NOMO-1 (cell line): ENCODE data around the gene SPPL2A.
"Not testable (repeated sequence)": the region's sequence is repeated elsewhere in the genome, so short reads cannot be mapped to it uniquely, and the experiment has no call there.

ENCODE experiments used
- DNase-seq, 2 experiments: peaks; one replicate each; lab custom pipeline; 2025; ENCODE audit not compliant: unreplicated experiment in 2 of 2; lab: John Stamatoyannopoulos, UW

SPPL2A gene

DNA sequence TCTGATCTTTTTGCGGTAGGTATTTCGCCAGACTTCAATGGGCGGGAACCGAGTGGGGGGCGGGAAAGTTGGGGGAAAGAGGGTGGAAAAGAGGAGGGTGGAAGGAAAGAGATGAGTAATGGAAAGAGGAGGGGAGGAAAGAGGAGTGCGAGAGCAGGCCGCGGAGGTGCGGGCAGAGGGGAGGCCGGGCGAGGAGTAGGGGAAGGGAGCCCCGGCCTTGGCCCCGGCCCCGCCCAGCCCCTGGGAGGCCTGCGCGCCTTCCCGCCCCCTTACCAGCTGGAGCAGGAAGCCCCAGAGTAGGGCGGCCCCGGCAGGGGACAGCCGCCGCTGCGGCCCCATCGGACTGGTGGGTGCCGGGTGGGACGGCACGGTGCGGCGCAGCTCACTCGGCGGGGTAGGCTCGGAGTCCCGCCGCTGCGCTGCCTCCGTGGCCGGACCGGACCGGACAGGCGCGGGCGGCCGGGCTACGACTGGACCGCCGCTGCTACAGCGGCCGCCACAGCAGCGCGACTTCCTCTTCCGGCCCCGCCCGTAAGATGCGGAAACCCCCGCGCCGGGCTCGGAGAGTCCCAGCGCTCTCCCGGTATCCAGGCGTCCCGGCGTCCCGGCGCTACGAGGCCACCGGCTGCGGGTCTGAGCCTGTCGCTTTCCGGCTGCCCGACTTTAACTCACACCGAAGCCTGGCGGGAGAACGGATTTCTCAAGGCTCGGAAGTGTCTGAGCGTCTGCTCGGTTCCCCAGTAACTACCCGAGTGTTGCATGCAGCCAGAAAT is at the start of gene SPPL2A:
SPPL2A (minus strand) TSS at position 512 of the 773 bp plus-strand sequence; CDS start at position 339, 173 bp downstream.
- DNase-seq: peak; percentile 79 to 89

- no peak for DNase-seq
Measured at GRCh38 chr15:50814634-50815033, 49.1 kb upstream of the SPPL2A start.

- peak in 1 of 2 experiments; percentile 4 for DNase-seq
Measured at GRCh38 chr15:50813865-50814264, 48.4 kb upstream of the SPPL2A start.

- no peak for DNase-seq
Measured at GRCh38 chr15:50813089-50813488, 47.6 kb upstream of the SPPL2A start.

DNA sequence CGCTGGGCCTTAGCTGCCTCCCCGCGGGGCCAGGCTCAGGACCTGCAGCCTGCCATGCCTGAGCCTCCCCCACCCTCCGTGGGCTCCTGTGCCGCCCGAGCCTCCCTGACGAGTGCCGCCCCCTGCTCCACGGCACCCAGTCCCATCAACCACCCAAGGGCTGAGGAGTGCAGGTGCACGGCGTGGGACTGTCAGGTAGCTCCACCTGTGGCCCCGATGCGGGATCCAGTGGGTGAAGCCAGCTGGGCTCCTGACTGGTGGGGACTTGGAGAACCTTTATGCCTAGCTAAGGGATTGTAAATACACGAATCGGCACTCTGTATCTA is 46.6 kb upstream of the SPPL2A start:
- not testable (repeated sequence) for DNase-seq

DNA sequence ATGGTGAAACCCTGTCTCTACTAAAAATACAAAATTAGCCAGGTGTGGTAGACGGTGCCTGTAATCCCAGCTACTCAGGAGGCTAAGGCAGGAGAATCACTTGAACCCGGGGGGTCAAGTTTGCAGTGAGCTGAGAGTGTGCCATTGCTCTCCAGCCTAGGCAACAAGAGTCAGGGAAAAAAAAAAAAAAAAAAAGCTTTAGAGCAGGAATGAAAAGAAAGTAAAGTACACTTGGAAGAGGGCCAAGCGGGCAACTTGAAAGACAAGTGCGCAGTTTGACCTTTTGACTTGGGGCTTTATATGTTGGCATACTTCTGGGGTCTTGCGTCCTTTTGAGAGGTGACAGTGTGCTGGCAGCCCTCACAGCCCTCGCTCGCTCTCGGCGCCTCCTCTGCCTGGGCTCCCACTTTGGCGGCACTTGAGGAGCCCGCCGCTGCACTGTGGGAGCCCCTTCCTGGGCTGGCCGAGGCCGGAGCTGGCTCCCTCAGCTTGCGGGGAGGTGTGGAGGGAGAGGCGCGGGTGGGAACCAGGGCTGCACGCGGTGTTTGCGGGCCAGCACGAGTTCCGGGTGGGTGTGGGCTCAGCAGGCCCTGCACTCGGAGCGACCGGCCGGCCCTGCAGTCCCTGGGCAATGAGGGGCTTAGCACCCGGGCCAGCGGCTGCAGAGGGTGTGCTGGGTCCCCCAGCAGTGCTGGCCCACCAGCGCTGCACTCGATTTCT is 46.1 kb upstream of the SPPL2A start:
- not testable (repeated sequence) for DNase-seq

- no peak for DNase-seq
Measured at GRCh38 chr15:50810128-50810527, 44.6 kb upstream of the SPPL2A start.

DNA sequence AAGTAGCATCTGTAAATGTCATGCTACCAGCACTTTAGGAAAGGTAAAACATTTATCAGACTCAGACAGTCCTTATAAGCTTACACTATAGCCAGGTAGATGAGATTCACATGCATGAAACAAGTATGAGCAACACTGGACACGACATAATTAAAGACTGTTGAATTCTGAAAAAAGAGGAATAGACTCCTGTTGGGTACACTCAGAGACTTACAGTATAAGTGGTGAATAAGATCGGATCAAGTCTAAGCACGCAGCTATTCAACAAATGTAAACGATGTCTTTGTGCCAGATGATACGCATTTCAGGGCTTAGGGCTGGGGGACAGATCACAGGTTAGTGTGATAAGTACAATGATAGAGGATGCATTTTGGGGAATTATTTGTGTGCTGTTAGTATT is 43.2 kb upstream of the SPPL2A start:
- no peak for DNase-seq

DNA sequence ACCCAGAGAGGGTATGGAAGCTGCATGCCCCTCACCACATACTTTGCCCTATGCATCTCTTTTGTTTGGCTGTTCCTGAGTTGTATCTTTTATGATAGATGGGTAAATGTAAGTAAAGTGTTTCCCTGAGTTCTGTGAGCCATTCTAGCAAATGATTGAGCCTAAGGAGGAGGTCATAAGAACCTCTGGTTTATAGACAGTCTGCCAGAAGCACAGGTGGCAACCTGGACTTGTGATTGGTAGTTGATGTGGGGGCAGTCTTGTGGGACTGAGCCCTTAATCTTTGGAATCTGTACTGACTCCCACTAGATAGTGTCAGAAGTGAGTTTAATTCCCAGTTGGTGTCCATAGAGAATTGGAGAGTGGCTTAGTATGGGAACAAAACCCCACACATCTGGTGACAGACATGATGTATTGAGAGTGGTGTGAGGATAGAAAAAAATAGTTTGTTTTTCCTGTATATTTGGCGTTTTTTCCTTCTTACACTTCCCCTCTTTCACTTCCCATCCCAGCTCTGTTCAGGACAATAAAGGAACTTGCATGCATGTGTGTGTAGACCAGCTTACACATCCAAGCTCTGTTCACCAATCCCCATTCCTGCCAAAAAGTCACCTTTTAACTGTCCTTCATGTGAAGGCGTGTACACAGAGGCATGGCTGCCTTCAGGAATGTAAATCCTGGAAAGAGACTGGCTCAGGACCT is 38.1 kb upstream of the SPPL2A start:
- no peak for DNase-seq

DNA sequence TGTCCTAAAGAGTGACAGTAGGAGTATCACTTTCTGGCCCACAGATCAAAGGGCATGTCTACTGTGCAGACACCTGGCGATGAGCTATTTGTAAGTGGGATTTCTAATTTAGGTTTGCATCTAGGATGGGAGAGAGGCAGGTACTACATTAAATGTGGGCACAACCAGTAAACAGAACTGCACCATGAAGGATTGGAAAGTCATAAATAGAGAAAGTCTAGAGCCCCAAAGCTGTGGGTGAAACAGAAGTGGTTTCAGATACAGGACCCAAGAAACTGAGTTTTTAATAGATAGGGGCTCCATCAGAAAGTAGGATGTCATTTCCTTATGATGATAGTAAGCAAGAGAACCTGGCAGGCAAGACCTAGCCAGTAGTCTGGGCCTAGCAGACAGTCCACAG is 35.2 kb upstream of the SPPL2A start:
- no peak for DNase-seq

GRCh38 chr15:50798684-50799083 is 33.2 kb upstream of the SPPL2A start:
- DNase-seq: peak in 1 of 2 experiments; percentile 4

- DNase-seq: no peak
Measured at GRCh38 chr15:50797926-50798325, 32.4 kb upstream of the SPPL2A start.

- DNase-seq: no peak
Measured at GRCh38 chr15:50791486-50791885, 26.0 kb upstream of the SPPL2A start.

DNA sequence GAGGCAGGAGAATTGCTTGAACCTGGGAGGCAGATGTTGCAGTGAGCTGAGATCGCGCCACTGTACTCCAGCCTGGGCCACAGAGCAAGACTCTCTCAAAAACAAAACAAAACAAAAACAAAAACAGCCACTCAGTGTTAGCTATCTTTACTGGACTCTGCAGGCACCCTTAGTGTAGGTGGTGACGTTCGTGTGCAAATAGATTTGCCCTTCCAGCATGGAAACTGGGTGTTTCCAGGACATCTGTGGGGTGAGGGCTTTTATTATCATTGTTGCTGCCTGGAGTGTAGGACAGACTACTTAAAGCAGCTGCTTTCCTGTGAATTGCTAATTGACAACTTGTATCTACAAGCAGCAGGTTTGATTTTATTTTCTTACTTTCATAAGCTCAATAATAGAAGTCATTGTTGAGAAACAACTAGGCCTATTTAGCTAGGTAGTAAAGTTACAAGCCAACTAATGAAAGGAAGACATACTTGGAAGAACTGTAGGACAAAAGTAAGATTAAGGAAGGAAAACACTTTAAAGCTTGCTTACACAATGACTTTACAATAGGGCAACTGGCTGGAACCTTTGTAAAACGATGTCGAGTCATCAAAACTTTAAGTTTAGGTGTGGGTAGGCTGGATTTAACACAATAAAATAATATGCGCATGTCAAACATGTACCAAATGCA is 25.4 kb upstream of the SPPL2A start:
- DNase-seq: no peak

DNA sequence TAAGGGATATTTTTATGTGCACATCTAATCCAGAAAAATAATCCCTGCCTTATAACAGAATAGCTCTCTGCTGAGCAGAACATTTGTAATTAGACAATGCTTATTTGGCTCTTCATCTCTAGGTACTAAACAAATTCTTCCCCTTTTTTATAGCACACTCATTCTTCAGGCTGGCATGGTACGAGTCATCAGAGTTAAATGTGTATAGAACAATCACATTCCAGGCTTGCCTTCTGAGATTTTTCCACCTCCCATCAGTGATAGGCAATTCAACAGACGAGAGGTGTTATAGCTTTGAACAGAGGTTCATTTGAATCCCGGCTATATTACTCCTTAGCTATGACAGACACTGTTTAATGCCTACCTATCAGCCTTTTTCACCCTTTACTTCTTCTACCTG is 21.4 kb upstream of the SPPL2A start:
- DNase-seq: no peak

DNA sequence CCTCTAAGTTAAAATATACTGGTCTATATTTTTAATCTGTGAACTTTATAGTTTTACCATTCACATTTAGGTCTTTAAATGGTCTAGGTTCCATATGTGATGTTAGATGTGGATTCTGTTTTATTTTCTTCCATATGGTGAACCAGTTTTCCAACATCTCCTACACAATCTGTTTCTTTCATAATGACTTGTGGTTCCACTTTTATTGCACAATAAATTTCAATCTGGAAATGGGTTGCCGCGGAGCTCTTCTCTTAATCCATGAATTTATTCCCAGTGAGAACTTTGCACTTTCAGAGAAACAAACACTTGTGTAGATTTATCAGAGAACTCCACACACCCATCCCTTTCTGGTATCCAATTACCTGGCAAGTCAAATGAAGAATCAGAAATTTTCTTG is 20.9 kb upstream of the SPPL2A start:
- DNase-seq: no peak

- DNase-seq: no peak
Measured at GRCh38 chr15:50783895-50784294, 18.4 kb upstream of the SPPL2A start.

GRCh38 chr15:50783411-50783810 is 17.9 kb upstream of the SPPL2A start:
- DNase-seq: no peak

- DNase-seq: no peak
Measured at GRCh38 chr15:50778086-50778485, 12.6 kb upstream of the SPPL2A start.

DNA sequence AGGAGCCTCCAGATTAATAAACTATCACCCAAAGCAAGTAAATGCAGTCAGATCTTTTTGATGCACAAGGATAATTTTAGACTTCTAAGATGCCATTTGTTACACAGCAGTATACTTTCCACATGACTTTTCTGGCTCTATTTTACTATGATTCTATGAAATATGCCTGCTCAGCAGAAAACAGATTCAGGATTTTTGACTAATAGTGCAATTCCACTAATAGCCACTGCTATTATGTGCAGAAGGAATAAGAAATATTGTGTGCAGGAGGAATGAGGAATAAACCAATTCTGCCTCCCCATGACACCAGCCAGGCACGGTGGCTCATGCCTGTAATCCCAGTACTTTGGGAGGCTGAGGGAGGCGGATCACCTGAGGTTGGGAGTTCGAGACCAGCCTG is 11.5 kb upstream of the SPPL2A start:
- no peak for DNase-seq

GRCh38 chr15:50774450-50774849 is 8.9 kb upstream of the SPPL2A start:
- DNase-seq: no peak
